ENCODE measurements around the gene KANSL1.

KANSL1 gene

DNA sequence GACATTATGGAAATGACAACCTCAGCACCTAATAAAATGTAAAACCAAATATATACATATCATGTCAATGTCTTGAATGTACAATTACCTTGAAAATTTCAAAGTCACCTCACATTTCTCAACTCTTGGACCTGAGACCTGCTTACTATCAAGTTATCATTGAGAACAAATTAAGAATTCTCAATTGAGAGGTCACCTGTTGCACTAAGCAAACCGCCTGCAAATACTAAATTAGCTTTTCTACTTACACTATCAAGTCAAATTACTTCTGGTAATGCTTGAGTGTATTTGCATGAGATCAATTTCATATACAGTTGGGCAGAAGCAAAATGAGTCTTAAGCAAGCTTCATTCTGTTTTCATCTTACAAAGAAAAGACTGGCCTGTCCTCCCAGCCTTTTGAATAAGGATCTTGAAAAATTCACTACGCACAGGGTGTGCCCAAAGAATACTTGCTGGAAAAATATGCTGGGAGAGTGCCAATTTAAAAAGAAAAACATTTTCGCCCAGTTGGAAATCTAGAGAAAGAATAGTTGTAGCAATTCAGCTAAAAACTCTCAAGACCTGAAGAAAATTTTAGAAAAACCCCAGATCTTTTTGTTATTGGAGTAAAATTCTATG, 35.7 kb downstream of the KANSL1 start:
- TF ChIP-seq, protein P1, sequence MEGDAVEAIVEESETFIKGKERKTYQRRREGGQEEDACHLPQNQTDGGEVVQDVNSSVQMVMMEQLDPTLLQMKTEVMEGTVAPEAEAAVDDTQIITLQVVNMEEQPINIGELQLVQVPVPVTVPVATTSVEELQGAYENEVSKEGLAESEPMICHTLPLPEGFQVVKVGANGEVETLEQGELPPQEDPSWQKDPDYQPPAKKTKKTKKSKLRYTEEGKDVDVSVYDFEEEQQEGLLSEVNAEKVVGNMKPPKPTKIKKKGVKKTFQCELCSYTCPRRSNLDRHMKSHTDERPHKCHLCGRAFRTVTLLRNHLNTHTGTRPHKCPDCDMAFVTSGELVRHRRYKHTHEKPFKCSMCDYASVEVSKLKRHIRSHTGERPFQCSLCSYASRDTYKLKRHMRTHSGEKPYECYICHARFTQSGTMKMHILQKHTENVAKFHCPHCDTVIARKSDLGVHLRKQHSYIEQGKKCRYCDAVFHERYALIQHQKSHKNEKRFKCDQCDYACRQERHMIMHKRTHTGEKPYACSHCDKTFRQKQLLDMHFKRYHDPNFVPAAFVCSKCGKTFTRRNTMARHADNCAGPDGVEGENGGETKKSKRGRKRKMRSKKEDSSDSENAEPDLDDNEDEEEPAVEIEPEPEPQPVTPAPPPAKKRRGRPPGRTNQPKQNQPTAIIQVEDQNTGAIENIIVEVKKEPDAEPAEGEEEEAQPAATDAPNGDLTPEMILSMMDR (conservative IDR thresholded peaks at IDR 0.05; ENCODE audit: control insufficient read depth, insufficient read depth, low read depth, low read length), result no peak
- H3K4me3 ChIP-seq (ENCODE audit: control insufficient read depth, low read depth, low read length), result no peak overlapping the region
- peak; percentile 41 for DNase-seq (ENCODE audit: low read depth)

DNA sequence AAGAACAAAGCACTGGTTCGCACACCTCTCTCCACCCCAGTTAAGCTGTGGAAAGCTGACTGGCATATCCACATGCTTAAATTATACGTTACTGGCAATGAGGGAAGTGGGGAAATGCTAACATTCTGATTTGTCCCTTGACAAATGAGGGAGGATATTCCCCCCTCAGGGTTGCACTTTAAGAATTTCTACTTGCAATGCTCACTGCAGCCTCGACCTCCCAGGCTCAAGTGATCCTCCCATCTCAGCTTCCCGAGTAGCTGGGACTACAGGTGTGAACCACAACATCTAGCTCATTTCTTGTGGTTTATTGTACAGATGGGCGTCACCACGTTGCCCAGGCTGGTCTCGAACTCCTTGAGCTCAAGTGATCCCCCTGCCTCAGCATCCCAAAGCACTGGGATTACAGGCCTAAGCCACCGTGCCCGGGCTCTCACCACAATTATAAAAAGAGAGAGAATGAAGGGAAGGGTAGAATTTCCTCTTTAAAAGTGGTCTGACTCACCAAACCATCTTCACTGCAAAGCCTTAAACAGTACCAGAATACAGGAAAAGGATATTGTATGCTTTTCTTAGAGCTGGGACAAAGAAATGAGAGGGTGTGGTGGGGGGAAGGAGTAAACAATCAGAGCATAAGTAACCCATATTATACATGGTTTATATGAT, 38.9 kb downstream of the KANSL1 start:
- peak; percentile 31 for DNase-seq (ENCODE audit: low read depth)
- TF ChIP-seq, protein P1 (conservative IDR thresholded peaks at IDR 0.05; ENCODE audit: control insufficient read depth, insufficient read depth, low read depth, low read length), result no peak

DNA sequence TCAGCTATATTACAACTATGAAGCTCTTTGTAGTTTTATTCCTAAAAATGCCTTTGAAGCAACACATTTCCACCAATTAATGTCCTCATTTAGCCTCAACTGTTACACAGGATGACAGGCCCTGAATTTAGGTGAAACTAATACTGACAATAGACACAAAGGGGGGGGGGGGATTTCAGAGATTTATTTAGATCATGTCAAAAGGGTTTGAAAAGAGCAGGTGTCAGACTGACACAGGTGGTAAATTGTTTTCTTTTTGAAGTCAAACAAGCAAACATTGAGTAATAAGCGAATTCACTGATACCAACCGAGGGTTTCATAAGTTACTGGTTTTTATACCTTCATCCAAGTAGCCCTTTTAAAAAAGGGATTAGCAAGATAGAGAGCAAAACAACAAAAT, 40.8 kb downstream of the KANSL1 start:
- TF ChIP-seq, protein P1 (conservative IDR thresholded peaks at IDR 0.05; ENCODE audit: control insufficient read depth, insufficient read depth, low read depth, low read length), result no peak
- no peak overlapping the region for H3K4me3 ChIP-seq (ENCODE audit: control insufficient read depth, low read depth, low read length)
- DNase-seq (ENCODE audit: low read depth), result no peak

More for the DNA sequence above, 38.9 kb downstream of the KANSL1 start:
- no peak overlapping the region for H3K4me3 ChIP-seq (ENCODE audit: control insufficient read depth, low read depth, low read length)

DNA sequence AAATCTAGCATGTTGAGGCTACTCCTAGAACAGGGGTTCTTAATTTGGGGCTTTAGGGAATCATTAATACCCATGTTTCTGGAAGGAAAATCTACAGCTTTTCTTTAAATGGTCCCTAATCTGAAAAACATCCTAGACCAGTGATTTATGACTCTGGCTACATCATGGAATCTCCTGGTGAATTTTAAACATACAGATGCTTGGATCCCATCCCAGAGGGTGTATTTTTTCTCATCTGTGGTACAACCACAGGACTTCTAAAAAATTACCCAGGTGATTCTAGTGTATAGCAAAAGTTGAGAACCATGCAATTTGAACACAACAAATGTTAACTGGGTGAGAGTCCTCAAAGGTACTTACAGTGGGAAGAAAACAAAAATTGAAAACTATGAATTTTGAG, 41.5 kb downstream of the KANSL1 start:
- no peak overlapping the region for H3K4me3 ChIP-seq (ENCODE audit: control insufficient read depth, low read depth, low read length)
- peak; percentile 30 for DNase-seq (ENCODE audit: low read depth)
- TF ChIP-seq, protein P1 (conservative IDR thresholded peaks at IDR 0.05; ENCODE audit: control insufficient read depth, insufficient read depth, low read depth, low read length), result no peak

DNA sequence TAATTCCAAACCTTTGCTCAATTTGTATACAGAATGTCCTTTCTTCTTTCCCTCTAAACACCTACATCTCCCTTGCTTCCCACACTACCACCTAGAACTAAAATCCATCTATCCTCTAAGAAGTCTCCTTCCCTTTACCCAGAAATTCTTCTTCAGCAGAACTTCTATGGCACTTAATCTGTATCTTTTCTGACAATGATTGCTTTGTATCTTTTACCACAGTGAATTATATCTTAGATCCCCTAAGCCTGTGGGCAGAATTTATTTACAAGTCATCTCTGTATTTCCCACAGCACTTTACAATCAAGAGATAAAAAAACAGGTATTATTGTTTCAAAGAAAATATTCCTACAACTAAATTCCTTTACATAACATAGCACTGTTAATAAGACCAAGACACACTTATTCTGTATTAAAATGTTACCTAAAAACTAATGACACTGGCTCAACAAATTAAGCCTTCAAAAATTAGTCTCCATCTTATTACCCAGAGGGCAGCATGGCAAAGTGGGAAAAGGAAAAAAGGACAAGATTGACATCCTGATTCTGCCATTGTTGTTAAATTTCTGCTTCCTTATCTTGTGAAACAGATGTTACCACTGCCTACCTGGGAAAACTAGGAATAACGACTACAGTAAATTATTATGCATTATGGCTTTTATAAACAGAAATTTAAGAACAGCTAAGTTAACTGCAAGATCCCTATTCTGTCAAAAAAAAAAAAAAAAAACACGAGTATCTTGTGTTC, 42.8 kb downstream of the KANSL1 start:
- H3K4me3 ChIP-seq (ENCODE audit: control insufficient read depth, low read depth, low read length), result no peak overlapping the region
- TF ChIP-seq, protein P1 (conservative IDR thresholded peaks at IDR 0.05; ENCODE audit: control insufficient read depth, insufficient read depth, low read depth, low read length), result no peak
- no peak for DNase-seq (ENCODE audit: low read depth)

DNA sequence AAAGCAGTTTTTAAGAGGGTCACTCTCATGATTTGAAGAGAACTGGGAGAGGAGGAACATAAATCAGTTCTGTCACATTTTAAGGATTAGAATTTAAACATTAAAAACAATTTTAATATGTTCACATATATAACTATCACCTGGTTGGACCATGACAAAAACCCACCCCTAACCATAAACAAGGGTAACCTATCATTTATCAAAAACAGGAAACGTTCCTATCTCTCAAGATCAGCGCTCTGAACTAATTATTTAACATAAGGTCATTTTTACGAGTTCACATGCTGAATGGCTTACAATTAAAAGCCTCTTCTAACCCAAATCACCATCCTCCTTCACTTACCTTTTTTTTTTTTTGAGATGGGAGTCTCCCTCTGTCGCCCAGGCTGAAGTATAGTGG, 45.0 kb downstream of the KANSL1 start:
- DNase-seq (ENCODE audit: low read depth), result no peak
- H3K4me3 ChIP-seq (ENCODE audit: control insufficient read depth, low read depth, low read length), result no peak overlapping the region
- TF ChIP-seq, protein P1 (conservative IDR thresholded peaks at IDR 0.05; ENCODE audit: control insufficient read depth, insufficient read depth, low read depth, low read length), result no peak

All from fibroblast of mammary gland (primary cell).